Rectal smooth muscle tissue (tissue), 1 donor: Measurements from ENCODE around the gene PRPSAP1.

Experiments used
- H3K27ac ChIP-seq: one replicate; pipeline ENCODE4 v1.7.0; 2013; ENCODE audit warnings: low read depth, low read length, inconsistent platforms
- H3K27me3 ChIP-seq: one replicate; pipeline ENCODE4 v1.7.0; 2013; ENCODE audit warnings: low read length; ENCODE audit not compliant: control insufficient read depth, insufficient read depth
- H3K36me3 ChIP-seq: one replicate; pipeline ENCODE4 v1.7.0; 2013; ENCODE audit warnings: low read length; ENCODE audit not compliant: control insufficient read depth, insufficient read depth
- H3K4me1 ChIP-seq: one replicate; pipeline ENCODE4 v1.7.0; 2013; ENCODE audit warnings: low read length; ENCODE audit not compliant: control insufficient read depth, insufficient read depth
- H3K4me3 ChIP-seq: one replicate; pipeline ENCODE4 v1.7.0; 2013; ENCODE audit warnings: low read length
- H3K9ac ChIP-seq: one replicate; pipeline ENCODE4 v1.7.0; 2013; ENCODE audit warnings: low read length

Gene PRPSAP1

GRCh38 chr17:76386966-76387765 lies 33.5 kb upstream of the PRPSAP1 start:
- Histone ChIP-seq H3K27me3 (no peaks in the 10 kb centered on the region), H3K9ac (no peak overlapping the region), H3K36me3 (peaks cover 3% of the 10 kb centered on the region), H3K27ac (no peak overlapping the region), H3K4me1 (peaks cover 5% of the 10 kb centered on the region), H3K4me3 (no peak overlapping the region)

GRCh38 chr17:76385892-76386786 lies 32.4 kb upstream of the PRPSAP1 start:
- no peak overlapping the region for H3K27ac ChIP-seq
- peaks cover 5% of the 10 kb centered on the region for H3K4me1 ChIP-seq
- H3K4me3 ChIP-seq, result peak overlapping the region; percentile 68
- no peaks in the 10 kb centered on the region for H3K36me3 ChIP-seq
- no peak overlapping the region for H3K9ac ChIP-seq
- no peaks in the 10 kb centered on the region for H3K27me3 ChIP-seq

- no peak overlapping the region for H3K9ac ChIP-seq
- H3K27ac ChIP-seq, result peak overlapping the region; percentile 1
- peaks cover 5% of the 10 kb centered on the region for H3K4me1 ChIP-seq
- no peaks in the 10 kb centered on the region for H3K27me3 ChIP-seq
- no peaks in the 10 kb centered on the region for H3K36me3 ChIP-seq
- peak overlapping the region; percentile 68 for H3K4me3 ChIP-seq
Measured at GRCh38 chr17:76384987-76385891, 31.5 kb upstream of the PRPSAP1 start.

- Histone ChIP-seq H3K27me3 (no peaks in the 10 kb centered on the region), H3K9ac (peak within 1 kb of the TSS; percentile 40), H3K36me3 (no peaks in the 10 kb centered on the region), H3K4me1 (peaks cover 5% of the 10 kb centered on the region), H3K27ac (peak within 1 kb of the TSS; percentile 55), H3K4me3 (peak within 1 kb of the TSS; percentile 68)
Measured at GRCh38 chr17:76384222-76384986, 30.7 kb upstream of the PRPSAP1 start, which contains the start of gene SPHK1. TSS of gene SPHK1 (plus strand) at chr17:76384609. CDS start at chr17:76385645, 1,036 bp downstream.

- H3K4me1 ChIP-seq, result peaks cover 5% of the 10 kb centered on the region
- peak overlapping the region; percentile 10 for H3K9ac ChIP-seq
- H3K4me3 ChIP-seq, result peak overlapping the region; percentile 68
- no peaks in the 10 kb centered on the region for H3K27me3 ChIP-seq
- H3K36me3 ChIP-seq, result no peaks in the 10 kb centered on the region
- peak overlapping the region; percentile 55 for H3K27ac ChIP-seq
Measured at GRCh38 chr17:76383546-76384221, 30.0 kb upstream of the PRPSAP1 start.

GRCh38 chr17:76382803-76383545 lies 29.3 kb upstream of the PRPSAP1 start:
- H3K36me3 ChIP-seq, result no peaks in the 10 kb centered on the region
- H3K4me1 ChIP-seq, result peaks cover 5% of the 10 kb centered on the region
- H3K27ac ChIP-seq, result no peak overlapping the region
- no peak overlapping the region for H3K9ac ChIP-seq
- H3K27me3 ChIP-seq, result no peaks in the 10 kb centered on the region
- peak overlapping the region; percentile 68 for H3K4me3 ChIP-seq

- peak overlapping the region; percentile 68 for H3K4me3 ChIP-seq
- H3K27me3 ChIP-seq, result no peaks in the 10 kb centered on the region
- H3K27ac ChIP-seq, result no peak overlapping the region
- H3K36me3 ChIP-seq, result no peaks in the 10 kb centered on the region
- peaks cover 5% of the 10 kb centered on the region for H3K4me1 ChIP-seq
- no peak overlapping the region for H3K9ac ChIP-seq
Measured at GRCh38 chr17:76382351-76382802, 28.7 kb upstream of the PRPSAP1 start.

- peaks cover 5% of the 10 kb centered on the region for H3K4me1 ChIP-seq
- no peaks in the 10 kb centered on the region for H3K27me3 ChIP-seq
- H3K36me3 ChIP-seq, result no peaks in the 10 kb centered on the region
- H3K27ac ChIP-seq, result no peak overlapping the region
- H3K9ac ChIP-seq, result no peak overlapping the region
- peak overlapping the region; percentile 68 for H3K4me3 ChIP-seq
Measured at GRCh38 chr17:76381633-76382350, 28.1 kb upstream of the PRPSAP1 start.

- Histone ChIP-seq H3K27me3 (no peaks in the 10 kb centered on the region), H3K9ac (no peak overlapping the region), H3K4me3 (no peak overlapping the region), H3K4me1 (peaks cover 5% of the 10 kb centered on the region), H3K27ac (no peak overlapping the region), H3K36me3 (no peaks in the 10 kb centered on the region)
Measured at GRCh38 chr17:76379646-76380376, 26.1 kb upstream of the PRPSAP1 start.

- H3K9ac ChIP-seq, result no peak overlapping the region
- peaks cover 5% of the 10 kb centered on the region for H3K4me1 ChIP-seq
- no peak overlapping the region for H3K27ac ChIP-seq
- no peak overlapping the region for H3K4me3 ChIP-seq
- H3K27me3 ChIP-seq, result no peaks in the 10 kb centered on the region
- H3K36me3 ChIP-seq, result no peaks in the 10 kb centered on the region
Measured at GRCh38 chr17:76379275-76379641, 25.5 kb upstream of the PRPSAP1 start.
